IMR-90 (cell line): ENCODE results near the gene TBRG4. TPM values are rescaled to one million over a fixed set of nuclear protein-coding genes. Genes with fewer than 3 reads are reported as not detected.

Experiments
- ATAC-seq: fragments of 200-7000 bp; cut with Tn5 transposase; 2 replicates; pipeline ENCODE4 v1.9.1; 2020; ENCODE audit warnings: low read depth, mild to moderate bottlenecking, moderate library complexity
- BruUV-seq: library from RNA; stranded (reverse); fragments of 400-500 nt; replicated peaks from 2 replicates; lab custom pipeline; 2021; lab: Mats Ljungman, UMichigan
- CTCF ChIA-PET: fragments of 300-600 bp; formaldehyde crosslinking; extraction: SDS; loops from one replicate; lab custom pipeline; 2021; ENCODE audit warnings: antibody characterized with exemption; lab: Yijun Ruan, JAX
- POLR2A ChIA-PET: fragments of 300-600 bp; sonication (Branson Sonifier 250); formaldehyde crosslinking; loops from one replicate; lab custom pipeline; 2022; ENCODE audit warnings: antibody characterized with exemption; ENCODE audit not compliant: unreplicated experiment; lab: Charles Lee
- DNase-seq: peaks from one replicate; pipeline ENCODE4 v3.0.0; 2013
- H2AFZ ChIP-seq: replicated peaks from 2 replicates; pipeline ENCODE3; 2013; ENCODE audit warnings: low read length, mild to moderate bottlenecking; ENCODE audit not compliant: poor library complexity
- H2AK5ac ChIP-seq: 2 replicates; pipeline ENCODE4 v1.6.1; 2013; ENCODE audit warnings: low read depth, low read length, inconsistent platforms
- H2AK9ac ChIP-seq: replicated peaks from 2 replicates; pipeline ENCODE3; 2013; ENCODE audit warnings: mild to moderate bottlenecking, low read depth, low read length, moderate library complexity; ENCODE audit not compliant: poor library complexity
- H2BK120ac ChIP-seq: 2 replicates; pipeline ENCODE4 v1.6.1; 2013; ENCODE audit warnings: low read depth, low read length, inconsistent platforms
- H2BK15ac ChIP-seq: 3 replicates; pipeline ENCODE4 v1.6.1; 2013; ENCODE audit warnings: low read depth, low read length, inconsistent platforms
- H2BK20ac ChIP-seq: 2 replicates; pipeline ENCODE4 v1.6.1; 2013; ENCODE audit warnings: low read depth, mild to moderate bottlenecking, inconsistent platforms, low read length, moderate library complexity
- H2BK5ac ChIP-seq: 2 replicates; pipeline ENCODE4 v1.6.1; 2013; ENCODE audit warnings: mild to moderate bottlenecking, low read depth, low read length, inconsistent platforms; ENCODE audit not compliant: poor library complexity, severe bottlenecking
- H3K14ac ChIP-seq: replicated peaks from 2 replicates; pipeline ENCODE4 v1.6.1; 2013; ENCODE audit warnings: low read depth, low read length, inconsistent platforms
- H3K18ac ChIP-seq: 2 replicates; pipeline ENCODE4 v1.6.1; 2013; ENCODE audit warnings: low read depth, low read length, control low read depth
- H3K23ac ChIP-seq: 2 replicates; pipeline ENCODE4 v1.6.1; 2013; ENCODE audit warnings: low read depth, low read length, inconsistent platforms
- H3K27ac ChIP-seq: 2 replicates; pipeline ENCODE4 v1.5.1; 2013; ENCODE audit warnings: mild to moderate bottlenecking, control low read depth, low read length; ENCODE audit not compliant: insufficient read depth
- H3K27me3 ChIP-seq: 2 replicates; pipeline ENCODE4 v1.6.1; 2013; ENCODE audit warnings: low read length; ENCODE audit not compliant: control insufficient read depth, insufficient read depth
- H3K36me3 ChIP-seq: 2 replicates; pipeline ENCODE4 v1.6.1; 2013; ENCODE audit warnings: low read length, mixed read lengths; ENCODE audit not compliant: control insufficient read depth, insufficient read depth
- H3K4ac ChIP-seq: 2 replicates; pipeline ENCODE4 v1.6.1; 2013; ENCODE audit warnings: low read depth, low read length, inconsistent platforms
- H3K4me1 ChIP-seq: 2 replicates; pipeline ENCODE4 v1.6.1; 2013; ENCODE audit warnings: low read length, mixed read lengths; ENCODE audit not compliant: control insufficient read depth, insufficient read depth
- H3K4me2 ChIP-seq: 2 replicates; pipeline ENCODE4 v1.6.1; 2013; ENCODE audit warnings: low read depth, mild to moderate bottlenecking, control low read depth, low read length, moderate library complexity
- H3K4me3 ChIP-seq: 2 replicates; pipeline ENCODE4 v1.5.1; 2013; ENCODE audit warnings: low read depth, mild to moderate bottlenecking, control low read depth, low read length, moderate library complexity; ENCODE audit not compliant: insufficient read depth
- H3K56ac ChIP-seq: 2 replicates; pipeline ENCODE4 v1.6.1; 2013; ENCODE audit warnings: low read length, inconsistent platforms; ENCODE audit not compliant: insufficient read depth; ENCODE audit errors: extremely low read depth
- H3K79me1 ChIP-seq, 2 experiments: 2 replicates each; pipeline ENCODE4 v1.6.1; 2013; ENCODE audit warnings: low read length in 2 of 2, inconsistent platforms in 1 of 2, low read depth in 1 of 2
- H3K9ac ChIP-seq: 2 replicates; pipeline ENCODE4 v1.6.1; 2013; ENCODE audit warnings: low read depth, low read length, control low read depth
- H3K9me1 ChIP-seq: 2 replicates; pipeline ENCODE4 v1.6.1; 2013; ENCODE audit warnings: low read length, inconsistent platforms; ENCODE audit not compliant: insufficient read depth
- H3K9me3 ChIP-seq: 2 replicates; pipeline ENCODE4 v1.6.1; 2013; ENCODE audit warnings: low read length; ENCODE audit not compliant: control insufficient read depth, insufficient read depth
- H4K20me1 ChIP-seq: 2 replicates; pipeline ENCODE4 v1.6.1; 2013; ENCODE audit warnings: low read length, inconsistent platforms; ENCODE audit not compliant: insufficient read depth
- H4K5ac ChIP-seq: 2 replicates; pipeline ENCODE4 v1.6.1; 2013; ENCODE audit warnings: mild to moderate bottlenecking, low read depth, low read length, control low read depth
- H4K8ac ChIP-seq, 2 experiments: 2 replicates each; pipeline ENCODE4 v1.6.1; 2013; ENCODE audit warnings: low read depth in 2 of 2, low read length in 2 of 2, control low read depth in 1 of 2, inconsistent platforms in 1 of 2
- H4K91ac ChIP-seq: 2 replicates; pipeline ENCODE4 v1.6.1; 2013; ENCODE audit warnings: low read depth, low read length, inconsistent platforms; ENCODE audit not compliant: insufficient read depth
- BHLHE40 ChIP-seq: fragments of 150-350 bp; IDR thresholded peaks from 2 replicates; pipeline ENCODE4 v1.6.1; 2016; ENCODE audit warnings: mild to moderate bottlenecking, low read depth, low read length
- MXI1 ChIP-seq: IDR thresholded peaks from 2 replicates; pipeline ENCODE4 v1.6.1; 2012; ENCODE audit warnings: low read depth, mild to moderate bottlenecking, low read length, moderate library complexity, borderline replicate concordance
- NFE2L2 ChIP-seq: fragments of 150-350 bp; IDR thresholded peaks from 2 replicates; pipeline ENCODE4 v1.6.1; 2016; ENCODE audit warnings: low read depth, mild to moderate bottlenecking, low read length
- RAD21 ChIP-seq: IDR thresholded peaks from 2 replicates; pipeline ENCODE4 v1.6.1; 2012; ENCODE audit warnings: low read length, improper control_type of control experiment
- RFX5 ChIP-seq: IDR thresholded peaks from 2 replicates; pipeline ENCODE4 v1.8.0; 2012; ENCODE audit warnings: low read depth, mild to moderate bottlenecking, low read length, moderate library complexity
- USF2 ChIP-seq: fragments of 150-350 bp; IDR thresholded peaks from 2 replicates; pipeline ENCODE4 v1.6.1; 2017; ENCODE audit warnings: mild to moderate bottlenecking, antibody characterized with exemption, low read length, low read depth
- WGBS, 2 experiments: methylation state at CpG; one replicate each; pipeline versions ENCODE4 v1.1.5 to v1.1.7; 2013; ENCODE audit warnings: missing lambda C conversion rate in 2 of 2; ENCODE audit not compliant: insufficient read length in 1 of 2; ENCODE audit errors: extremely low coverage in 2 of 2; 5-methylcytosine and 5-hydroxymethylcytosine counted together
- dilution Hi-C: fragments of 300-500 bp; cut with HindIII; formaldehyde crosslinking; loops from one replicate; pipeline ENCODE4 v1.14.3; 2018; ENCODE audit warnings: low sequenced_read_pairs; ENCODE audit not compliant: unreplicated experiment
- in situ Hi-C: fragments of 300-500 bp; cut with MboI; formaldehyde crosslinking; loops from 3 replicates; pipeline ENCODE4 v1.14.3; 2019; ENCODE audit warnings: low sequenced_read_pairs, inconsistent platforms, mixed read lengths
- intact Hi-C: fragments of 100-400 bp; cut with micrococcal nuclease; formaldehyde crosslinking; loops from 2 replicates; pipeline ENCODE4 v1.10.0; 2022
- polyA plus RNA-seq, 3 experiments: library from polyadenylated mRNA; depleted of rRNA; stranded (reverse); fragments of >200 nt; gene quantifications; 2 replicates each; pipeline ENCODE4 v1.2.3, GENCODE V29; 2012; ENCODE audit warnings: low replicate concordance in 1 of 3
- total RNA-seq: library from RNA; depleted of rRNA; stranded (reverse); fragments of >200 nt; gene quantifications from 2 replicates; pipeline ENCODE4 v1.2.3, GENCODE V29; 2012

Gene TBRG4
- total and polyA plus RNA-seq, 2 of the 4 experiments (the other 2 are of a cell fraction) = 71.6 to 77.6 TPM

GRCh38 chr7:45101748-45102147, 9.7 kb downstream of the TBRG4 start:
- intact Hi-C loops (no loop called here), in situ Hi-C loops (no loop called here), dilution Hi-C loops (no loop called here)
- Histone ChIP-seq H2AK9ac (no peak overlapping the region), H3K27ac (no peak overlapping the region), H4K20me1 (peaks cover 18% of the 10 kb centered on the region), H2BK15ac (no peak overlapping the region), H2AK5ac (no peak overlapping the region), H2BK120ac (no peak overlapping the region), H3K9ac (no peak overlapping the region), H3K4me3 (no peak overlapping the region), H3K56ac (no peak overlapping the region), H3K36me3 (peaks cover 77% of the 10 kb centered on the region), H4K5ac (no peak overlapping the region), H4K8ac (no peak overlapping the region), H3K4ac (no peak overlapping the region), H2AFZ (no peak overlapping the region), H2BK20ac (no peak overlapping the region), H3K4me2 (no peak overlapping the region), H3K4me1 (no peaks in the 10 kb centered on the region), H3K18ac (no peak overlapping the region), H3K79me1 (peaks cover 22 to 24% of the 10 kb centered on the region in 2 experiments), H3K23ac (no peak overlapping the region), H3K9me1 (no peaks in the 10 kb centered on the region; the same call in 1 of the 2 replicates), H3K27me3 (no peaks in the 10 kb centered on the region), H3K9me3 (no peaks in the 10 kb centered on the region), H4K91ac (no peak overlapping the region), H2BK5ac (no peak overlapping the region), H3K14ac (no peak overlapping the region)
- TF ChIP-seq NFE2L2 (no peak), RAD21 (no peak), USF2 (no peak), BHLHE40 (no peak), MXI1 (no peak), RFX5 (no peak)
- CTCF ChIA-PET = no interaction called here
- POLR2A ChIA-PET = no interaction called here
- BruUV-seq = no TSS peak
- 80% methylated on average over 1 of the region's 12 CpGs; no CpG with 5 or more reads in 1 of the 2 experiments for WGBS, 2 experiments
- ATAC-seq = no peak
- no peak for DNase-seq
